GM19452 (cell line): ENCODE data around the gene CCNY.

Source experiments
- ATAC-seq: cut with Tn5 transposase; IDR thresholded peaks from one replicate; pipeline ENCODE4 v1.9.1; 2021; ENCODE audit not compliant: unreplicated experiment

The CCNY gene

DNA sequence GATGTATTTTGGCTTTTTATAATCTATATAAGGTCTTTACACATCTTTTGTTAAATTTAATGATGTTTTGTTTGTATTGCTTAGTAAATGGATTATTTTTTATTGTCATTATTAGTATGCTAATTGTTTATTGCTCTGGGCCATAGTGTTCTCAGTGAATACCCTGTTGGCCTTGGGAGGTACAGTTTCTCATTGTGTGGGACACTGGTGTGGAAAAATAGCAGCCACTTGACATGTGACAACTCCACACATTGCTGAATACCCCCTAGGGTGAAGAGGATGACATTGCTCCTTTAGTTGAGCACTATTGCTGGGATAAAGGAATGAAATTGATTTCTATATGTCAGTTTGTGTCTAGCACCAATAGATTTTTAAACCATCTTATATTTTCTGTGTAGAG lies 130.9 kb downstream of the CCNY start:
- no peak for ATAC-seq

DNA sequence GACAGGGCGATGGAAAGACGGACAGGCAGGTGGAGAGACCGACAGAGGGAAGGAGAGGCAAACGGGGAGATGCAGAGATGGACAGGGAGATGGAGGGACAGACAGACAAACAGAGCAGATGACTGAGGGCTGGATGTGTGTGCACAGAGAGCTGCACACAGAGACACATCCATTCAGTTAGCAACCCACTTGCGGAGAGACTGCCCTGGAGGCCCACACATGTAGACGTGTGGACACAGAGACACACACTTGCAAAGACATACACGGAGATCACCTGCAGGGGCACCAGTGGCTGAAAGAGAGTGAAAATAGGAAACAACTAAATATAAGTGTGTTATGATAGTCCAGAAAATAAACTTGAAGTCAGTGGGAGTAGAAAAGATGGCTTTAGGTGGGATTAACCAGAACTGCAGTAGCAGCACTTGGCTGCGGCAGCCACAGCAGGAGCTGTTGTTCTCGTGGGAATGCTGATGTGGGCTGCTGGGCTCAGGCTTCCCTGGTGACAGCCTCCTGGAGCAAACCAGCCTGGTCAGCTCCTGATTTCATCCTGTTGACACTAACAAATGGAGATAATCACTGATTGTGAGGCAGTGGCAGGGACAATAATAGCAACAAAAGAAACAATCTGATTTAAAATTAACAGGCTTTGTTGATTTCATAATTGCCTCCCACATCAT lies 134.1 kb downstream of the CCNY start:
- ATAC-seq = no peak

DNA sequence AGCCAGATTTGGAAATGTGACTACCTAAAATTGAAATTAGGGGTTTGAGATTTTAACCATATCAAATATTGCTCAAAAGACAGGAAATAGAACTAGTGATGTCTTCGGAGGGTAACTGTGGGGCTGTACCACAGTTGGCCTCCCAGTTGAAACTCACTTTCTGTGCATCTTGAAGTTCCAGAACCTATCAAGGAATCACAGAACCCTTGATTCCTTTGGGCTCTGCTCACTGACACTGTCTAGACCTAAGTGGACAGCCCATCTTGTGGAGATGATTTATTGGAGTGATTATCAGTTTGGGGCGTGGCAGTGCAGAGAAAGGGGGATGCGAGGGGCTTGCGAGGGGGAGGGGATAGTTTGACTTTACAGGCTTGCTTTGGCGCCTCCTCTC lies 134.6 kb downstream of the CCNY start:
- no peak for ATAC-seq

DNA sequence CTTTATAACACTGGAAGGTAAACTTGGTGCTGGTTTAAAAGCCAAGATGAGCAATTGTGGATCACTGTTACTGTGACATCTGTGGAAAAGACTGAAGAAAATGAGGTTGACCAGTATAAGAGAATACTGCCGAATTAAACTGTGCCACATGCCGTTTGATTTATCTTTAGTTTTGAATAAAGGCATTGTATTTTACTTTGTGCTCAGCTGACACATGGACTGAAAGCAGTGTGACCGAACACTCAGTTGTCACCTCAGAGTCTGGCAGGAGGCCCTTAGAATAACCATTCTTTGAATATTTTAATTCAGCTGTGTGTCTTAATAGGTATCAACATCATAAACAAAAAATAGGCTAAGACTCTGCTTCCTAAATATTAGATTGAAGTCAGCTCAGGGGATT lies 135.1 kb downstream of the CCNY start:
- ATAC-seq = no peak

DNA sequence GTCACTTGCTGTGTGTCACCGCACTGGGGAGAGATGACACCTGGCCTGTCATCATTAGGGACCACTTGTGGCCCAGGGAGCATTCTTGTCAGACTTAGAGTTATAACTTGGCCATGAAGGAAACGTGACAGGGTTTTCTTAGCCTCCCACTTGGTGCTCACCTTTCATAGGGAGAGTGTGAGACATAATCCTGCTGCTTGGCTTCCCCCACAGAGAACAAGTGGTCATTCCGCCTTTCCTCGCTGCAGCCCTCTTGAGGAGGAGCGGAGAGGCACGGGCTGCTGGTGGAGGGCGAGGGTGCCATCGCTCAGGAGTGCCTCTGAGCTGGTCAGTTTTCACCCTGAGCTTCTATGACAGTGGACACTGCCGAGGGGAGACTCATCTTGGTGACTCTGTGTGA lies 143.8 kb downstream of the CCNY start:
- no peak for ATAC-seq

DNA sequence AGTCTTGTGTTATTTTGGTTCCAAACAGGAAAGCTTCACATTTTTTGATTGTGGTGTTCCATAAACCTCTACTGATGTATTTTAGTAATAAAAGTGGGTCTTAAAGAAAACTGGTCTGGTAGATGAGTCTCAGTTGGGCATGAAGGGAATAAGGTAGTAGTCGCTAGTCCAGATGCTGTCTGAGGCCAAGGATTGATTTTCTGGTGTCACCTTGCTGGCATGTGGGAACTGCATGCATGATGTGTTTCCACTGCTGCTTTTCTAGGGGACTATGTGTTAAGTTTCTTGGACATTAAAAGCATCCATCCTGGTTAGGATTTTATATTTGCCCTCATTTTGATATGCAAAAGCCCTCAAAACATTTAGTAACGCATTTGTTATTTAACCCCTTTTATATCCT lies 145.1 kb downstream of the CCNY start:
- no peak for ATAC-seq

DNA sequence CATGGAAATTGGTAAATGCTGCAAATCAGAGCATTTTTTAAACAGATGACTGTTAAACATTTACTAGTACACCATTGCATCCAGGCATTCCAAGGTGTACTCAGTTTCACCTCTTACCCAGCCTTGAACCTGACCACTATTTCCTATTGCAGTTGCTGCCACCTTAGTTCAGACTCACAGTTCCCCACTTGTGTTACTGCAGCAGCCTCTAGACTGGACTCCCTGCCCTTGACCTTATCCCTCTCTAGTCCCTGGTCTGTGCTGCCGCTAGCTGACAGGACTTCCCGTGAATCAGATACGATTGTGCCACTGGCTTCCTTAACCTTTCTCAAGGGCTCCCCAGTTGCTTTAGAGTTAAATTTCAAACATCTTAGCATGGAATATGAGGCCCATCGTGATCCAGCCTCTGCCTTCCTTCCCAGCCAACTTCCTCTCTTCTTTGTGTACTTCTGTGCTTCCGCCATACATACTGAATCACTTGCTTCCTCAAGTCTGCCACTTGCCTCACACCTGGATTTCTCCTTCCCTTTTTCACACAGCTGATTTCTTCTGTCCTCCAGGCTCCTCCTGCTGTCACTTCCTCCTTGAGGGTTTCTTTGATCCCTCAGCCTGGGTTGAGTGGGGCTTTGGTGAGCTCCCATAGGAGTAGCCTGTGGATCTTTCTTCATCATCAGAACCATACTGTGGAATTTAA lies 150.1 kb downstream of the CCNY start:
- no peak for ATAC-seq

DNA sequence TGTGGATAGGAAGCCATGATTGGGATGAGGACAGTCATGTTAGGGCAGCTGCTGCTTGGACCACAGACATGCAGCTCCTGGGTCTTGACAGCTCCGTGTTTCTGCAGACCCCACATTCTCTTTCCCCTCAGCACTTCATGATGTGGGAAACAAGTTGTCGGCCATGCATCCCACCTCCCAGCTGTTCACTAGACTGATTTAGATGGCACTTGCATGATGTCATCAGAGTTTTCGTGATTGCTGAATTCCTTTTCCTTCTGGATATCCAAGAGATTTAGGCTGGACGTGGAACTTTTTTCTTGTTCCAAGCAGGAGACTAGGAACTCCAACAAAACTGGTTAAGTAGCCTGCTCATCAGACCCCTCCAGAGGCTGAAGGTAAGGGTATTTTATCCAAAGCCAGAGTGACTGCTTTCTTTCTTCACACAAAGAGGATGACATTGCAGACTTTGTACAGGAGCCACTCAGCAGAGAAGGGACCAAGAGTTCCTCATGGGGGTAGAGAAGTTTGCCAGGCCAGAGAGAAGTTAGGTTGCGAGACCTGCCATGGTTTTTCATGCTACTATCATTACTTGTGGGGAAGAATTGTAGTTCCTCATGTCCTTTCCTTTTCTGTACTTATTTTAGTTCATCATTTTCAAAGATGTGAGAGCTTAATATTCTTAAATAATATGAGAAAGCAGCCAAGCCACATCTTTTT lies 151.2 kb downstream of the CCNY start:
- ATAC-seq = no peak

DNA sequence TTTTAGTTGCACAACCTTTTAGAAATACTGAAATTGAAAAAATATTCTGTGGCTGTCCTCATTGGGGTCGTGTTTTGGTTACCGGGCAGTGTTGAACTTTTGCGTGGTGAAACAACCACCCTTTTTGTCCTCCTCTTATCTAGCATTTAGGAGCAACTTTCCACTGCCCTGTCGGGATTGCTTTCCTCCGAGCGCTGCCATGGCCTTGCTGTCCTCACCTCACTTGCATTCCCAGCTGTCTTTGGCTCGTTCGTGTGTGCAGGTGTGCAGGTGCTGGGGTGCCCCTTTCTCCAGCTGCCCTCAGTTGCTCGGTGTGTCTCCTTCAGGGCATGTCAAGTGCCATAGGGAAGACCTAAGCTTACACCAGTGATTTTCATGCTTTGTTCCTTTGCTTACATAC lies 151.9 kb downstream of the CCNY start:
- no peak for ATAC-seq

DNA sequence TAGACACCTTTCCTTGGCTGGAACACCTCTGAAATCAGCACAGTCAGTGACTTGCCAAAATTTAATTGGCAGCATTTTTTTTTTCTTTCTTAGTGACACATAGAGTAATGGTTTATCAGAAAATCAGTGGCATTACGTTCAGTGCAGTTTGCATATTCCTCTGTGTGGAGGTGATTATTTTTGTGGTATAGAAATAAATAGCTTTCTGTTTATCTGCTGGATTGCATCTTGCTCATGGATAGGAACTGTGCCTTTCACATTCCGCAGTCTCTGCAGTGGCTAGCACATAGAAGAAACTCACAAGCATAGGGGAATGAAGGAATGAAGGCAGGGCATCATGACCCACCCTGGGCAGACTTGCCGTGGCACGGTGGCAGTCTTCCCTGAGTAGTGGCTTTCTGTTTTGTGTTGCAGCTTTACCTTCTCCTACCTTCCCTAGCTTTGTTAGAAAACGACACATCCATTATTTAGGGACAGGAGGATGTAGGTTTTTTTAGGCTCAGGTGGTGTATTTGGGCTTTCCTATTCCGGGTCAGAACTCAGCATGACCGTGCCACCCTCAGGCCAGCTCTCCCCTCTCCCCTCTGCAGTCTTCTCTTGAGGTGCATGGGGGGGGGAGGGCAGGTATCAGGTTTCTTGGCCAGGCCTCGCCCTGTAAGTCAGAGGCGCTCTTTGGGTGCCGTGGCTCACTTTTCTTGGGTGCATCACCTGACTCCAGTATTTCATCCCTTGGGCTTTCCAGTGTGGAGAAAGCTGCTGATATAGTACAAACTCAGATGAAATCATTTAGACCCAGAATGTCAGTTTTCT lies 156.3 kb downstream of the CCNY start:
- no peak for ATAC-seq

DNA sequence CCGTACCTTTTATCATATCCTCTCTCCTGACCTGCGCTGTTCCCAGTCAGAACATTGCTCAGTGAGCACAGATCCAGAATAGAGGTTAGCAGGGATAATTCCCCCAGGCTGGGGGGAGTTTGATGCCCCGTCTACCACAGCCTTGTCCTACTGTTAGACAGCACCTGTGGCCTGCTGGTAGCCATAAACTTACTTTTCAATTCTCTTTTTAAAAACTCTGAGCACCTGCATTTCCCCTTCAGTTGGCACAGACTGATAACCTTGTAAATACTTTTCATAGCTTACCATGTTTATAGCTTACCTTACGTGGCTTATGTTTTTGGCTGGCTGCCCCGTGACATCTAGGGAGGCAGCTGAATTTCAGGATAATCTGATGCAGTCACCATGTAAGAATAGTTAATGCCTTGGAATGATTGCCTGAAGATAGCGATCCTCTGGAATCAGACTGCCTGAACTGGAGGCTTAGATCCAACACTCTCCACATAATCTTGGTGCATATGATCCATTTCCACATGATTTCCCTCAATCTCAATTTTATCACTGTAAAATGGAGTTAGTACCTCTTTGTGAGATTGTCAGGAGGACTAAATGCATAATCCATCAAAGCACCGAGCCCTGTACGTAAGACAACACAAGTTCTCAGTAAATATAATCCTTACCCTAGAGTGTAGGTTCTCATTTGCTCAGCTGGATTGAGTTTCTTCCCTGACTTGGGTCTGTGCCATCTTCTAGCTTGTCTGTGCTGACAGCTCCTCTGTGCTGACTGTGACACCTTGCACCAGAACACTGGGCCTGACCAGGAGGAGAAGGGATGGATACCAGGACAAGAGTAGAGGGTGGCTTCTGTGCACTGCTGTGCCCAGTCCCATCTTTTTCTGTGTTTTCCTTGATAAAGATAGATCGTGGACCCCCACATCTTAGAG lies 157.1 kb downstream of the CCNY start:
- ATAC-seq = no peak

DNA sequence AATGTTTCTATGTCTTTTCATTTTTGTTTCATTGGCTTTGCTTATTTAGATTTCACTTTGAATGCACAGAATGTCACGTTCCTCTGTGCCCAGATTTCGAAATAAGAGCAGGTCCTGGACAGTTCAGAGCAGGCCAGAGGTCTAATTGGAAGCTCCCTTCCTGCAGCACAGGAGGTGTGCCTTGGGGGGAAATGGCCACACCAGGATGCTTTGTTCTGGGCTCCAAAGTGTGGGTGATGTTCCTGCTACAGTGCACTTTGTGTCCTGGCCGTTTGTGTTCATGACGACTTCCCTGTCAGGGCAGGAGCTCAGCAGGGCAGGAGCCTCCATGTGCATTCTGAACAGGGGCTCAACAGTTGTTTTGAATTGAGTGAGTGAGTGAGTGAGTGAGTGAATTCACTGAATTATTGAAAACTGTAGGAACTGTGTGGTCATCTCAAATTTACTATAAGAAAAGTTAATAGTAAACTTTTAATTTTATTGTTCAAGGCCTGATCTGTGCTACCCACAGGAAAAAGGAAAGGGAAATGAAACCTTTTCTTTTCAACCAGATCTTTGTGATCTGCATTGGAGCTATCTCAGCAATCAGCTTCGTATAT lies 159.3 kb downstream of the CCNY start:
- ATAC-seq = peak; percentile 73

DNA sequence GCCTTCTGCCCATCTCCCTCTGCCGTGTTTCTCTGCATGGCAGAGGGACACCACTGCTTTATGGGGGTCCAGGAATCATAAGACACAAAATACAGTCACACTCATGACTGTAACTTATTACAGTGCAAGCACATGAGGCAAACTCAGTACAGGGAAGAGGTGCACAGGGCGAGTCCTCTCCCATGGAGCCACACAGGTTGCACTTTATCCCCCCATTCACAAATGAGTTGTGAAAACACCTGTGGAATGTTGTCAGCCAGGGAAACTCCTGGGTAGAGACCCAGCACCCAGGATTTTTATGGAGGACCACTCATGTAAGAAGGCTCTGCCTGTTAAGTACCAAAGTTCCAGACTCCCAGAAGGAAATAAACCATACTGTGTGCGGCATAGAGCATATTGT lies 161.6 kb downstream of the CCNY start:
- no peak for ATAC-seq

DNA sequence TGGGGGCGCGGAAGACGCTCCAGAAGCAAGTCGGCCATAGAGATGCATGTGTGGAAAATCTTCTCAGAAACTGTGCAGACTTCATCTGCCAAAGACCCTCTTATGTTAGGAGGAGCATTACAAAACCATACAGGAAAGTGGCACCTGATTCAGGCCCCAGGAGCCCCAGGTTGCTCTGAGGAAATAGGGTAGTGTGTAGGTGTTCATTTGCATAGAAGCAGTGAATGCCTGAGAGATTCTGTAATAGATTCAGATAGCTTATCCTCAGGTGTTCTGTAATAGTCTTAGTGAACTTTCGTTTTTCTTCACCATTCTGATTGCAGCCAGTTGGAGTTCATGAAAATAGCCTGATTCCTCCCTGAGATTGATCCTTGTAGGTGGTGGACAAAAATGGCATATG lies 162.4 kb downstream of the CCNY start:
- ATAC-seq = peak; percentile 49

DNA sequence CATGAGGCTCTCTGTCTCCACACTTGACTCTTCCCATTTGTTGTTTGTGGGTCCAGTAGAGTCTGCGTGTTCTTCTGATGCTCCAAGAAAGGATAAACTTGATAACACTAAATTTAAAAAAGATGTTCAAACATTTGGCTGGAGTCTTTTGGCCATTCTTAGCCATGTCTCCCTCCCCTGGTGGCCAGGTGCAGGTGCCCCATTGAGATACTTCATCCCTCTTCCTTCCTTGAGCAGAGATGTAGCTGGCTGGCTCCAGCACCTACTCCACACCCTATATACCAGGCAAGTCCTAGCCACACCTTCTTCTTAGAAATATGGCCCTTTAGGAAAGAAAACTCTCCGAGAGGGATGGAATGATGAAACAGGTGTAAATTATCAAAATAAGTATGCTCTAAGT lies 165.6 kb downstream of the CCNY start:
- no peak for ATAC-seq

DNA sequence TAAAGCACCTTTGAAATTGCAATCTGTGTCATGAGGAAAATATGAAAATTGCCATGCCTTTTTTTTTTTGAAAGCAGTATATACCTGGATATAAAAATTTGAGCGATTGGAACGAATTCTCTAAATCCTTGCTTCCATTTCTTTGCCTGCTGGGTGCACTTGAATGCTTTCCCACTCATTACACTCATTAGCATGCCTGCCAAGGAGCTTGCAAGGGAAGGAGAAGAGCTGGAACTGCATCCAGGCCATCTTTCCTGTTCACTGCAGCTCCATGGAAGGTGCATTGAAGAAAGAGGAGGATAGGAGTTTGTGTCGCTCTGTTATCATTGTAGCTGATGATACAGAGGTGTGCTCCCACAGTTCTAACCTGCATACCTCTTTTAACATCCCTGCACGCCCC lies 166.4 kb downstream of the CCNY start:
- no peak for ATAC-seq

DNA sequence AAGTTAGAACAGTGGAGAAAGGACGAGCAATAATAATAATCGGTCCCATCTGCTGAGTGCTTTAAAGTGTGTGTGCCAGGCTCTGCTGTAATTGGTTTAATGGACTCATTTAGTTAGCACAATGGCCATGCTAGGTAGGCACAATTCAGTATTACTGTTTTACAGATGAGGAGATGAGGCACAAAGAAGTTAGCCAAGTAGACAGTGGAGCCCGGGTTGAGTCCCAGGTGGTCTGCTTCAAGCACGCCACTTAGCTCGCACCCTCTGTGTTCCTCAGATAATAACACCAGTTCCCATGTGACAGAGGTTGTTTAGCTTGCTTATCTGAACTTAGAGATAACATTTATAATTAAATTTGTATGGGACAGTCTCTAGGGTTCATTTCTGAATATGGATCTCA lies 167.3 kb downstream of the CCNY start:
- no peak for ATAC-seq

DNA sequence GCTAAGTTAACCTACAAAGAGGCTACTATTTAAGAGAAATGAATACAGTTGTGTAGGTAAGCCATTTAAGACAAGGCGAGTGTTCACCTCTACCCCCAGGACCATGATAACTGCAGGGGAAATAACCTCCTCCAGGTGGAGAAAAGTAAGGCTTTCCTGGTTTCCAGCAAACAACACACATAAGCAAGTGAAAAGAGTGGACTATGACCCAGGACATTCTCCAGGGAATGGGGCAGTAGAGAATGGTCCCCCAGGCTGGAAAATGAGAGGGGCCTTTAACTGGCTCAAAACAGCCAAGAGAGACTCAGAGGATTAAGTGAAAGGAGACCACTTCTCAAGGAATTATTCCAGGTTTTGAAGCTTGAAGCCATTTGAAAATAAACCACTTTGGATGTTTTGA lies 167.8 kb downstream of the CCNY start:
- ATAC-seq = no peak

DNA sequence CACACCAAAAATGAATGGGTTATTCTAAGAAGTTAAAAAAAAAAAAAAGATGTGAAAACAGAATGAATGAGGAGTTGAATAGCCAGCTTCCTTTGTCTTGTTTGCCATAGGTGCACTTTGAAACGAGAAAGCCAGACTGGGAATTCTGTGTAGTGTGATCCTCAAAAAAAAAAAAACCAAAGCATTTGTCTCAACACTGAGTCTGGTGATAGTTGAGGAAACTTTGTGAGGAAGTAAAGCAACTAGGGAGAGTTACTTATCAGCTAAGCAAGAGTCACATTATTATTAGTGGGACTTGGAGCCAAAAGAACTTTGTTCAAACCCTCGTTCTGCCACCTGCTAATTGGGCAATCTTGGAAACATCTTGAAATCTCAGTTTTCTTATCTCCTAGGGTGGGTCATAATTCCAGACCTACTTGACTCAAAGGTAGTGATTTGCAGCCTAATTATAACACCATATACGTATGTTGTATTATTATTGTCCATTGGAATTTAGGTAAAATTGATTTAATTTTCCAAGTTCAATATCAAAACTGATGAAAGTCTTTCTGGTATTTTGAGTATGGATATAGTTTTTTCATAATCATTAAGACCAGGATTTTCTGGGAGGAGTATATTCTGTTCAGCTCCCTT lies 169.0 kb downstream of the CCNY start:
- no peak for ATAC-seq

DNA sequence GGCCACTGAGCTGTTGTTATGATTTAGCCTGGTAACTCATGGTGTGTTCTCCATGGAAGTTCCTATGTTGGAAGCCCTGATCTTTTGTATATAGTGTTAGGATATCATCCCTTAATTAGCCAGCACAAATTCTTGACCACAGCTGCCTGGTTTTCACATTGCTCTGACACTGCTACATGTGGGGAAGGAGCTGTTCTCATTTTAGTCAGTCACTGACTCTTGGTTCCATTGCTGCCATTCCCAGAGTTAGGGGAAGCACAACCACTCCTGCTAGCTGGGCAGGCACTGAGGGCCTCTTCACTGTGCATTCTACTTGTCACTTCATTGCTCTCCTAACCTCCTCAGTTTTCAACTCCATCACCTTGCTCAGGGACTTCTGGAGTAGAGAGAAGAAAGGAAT lies 170.4 kb downstream of the CCNY start:
- ATAC-seq = no peak
